GM18526 (cell line): ENCODE data around the gene SFXN2.

ENCODE experiments used
- POLR2A ChIP-seq: IDR thresholded peaks from 3 replicates; pipeline ENCODE4 v1.6.1; 2011; ENCODE audit not compliant: insufficient read length; ENCODE audit errors: extremely low read depth

SFXN2 gene

GRCh38 chr10:102735065-102735562 is 20.7 kb downstream of the SFXN2 start:
- TF ChIP-seq POLR2A, result no peak

- TF ChIP-seq POLR2A, result no peak
These were observed 24.3 kb downstream of the SFXN2 start for GRCh38 chr10:102738692-102739121.

GRCh38 chr10:102740229-102740628 is 25.8 kb downstream of the SFXN2 start:
- TF ChIP-seq POLR2A, result no peak

GRCh38 chr10:102741726-102742237 is 27.3 kb downstream of the SFXN2 start:
- TF ChIP-seq POLR2A, result no peak

GRCh38 chr10:102743078-102743587 is 28.7 kb downstream of the SFXN2 start:
- TF ChIP-seq POLR2A, result no peak

GRCh38 chr10:102743588-102744373 is 29.3 kb downstream of the SFXN2 start, which contains the start of gene WBP1L:
Gene WBP1L, plus strand, starts transcription at chr10:102743948. Its CDS starts 106 bp downstream, at chr10:102744054.
- TF ChIP-seq POLR2A, result peak; percentile 75

- no peak for TF ChIP-seq POLR2A
These were observed 30.1 kb downstream of the SFXN2 start for GRCh38 chr10:102744374-102745051.

- TF ChIP-seq POLR2A, result no peak
These were observed 30.7 kb downstream of the SFXN2 start for GRCh38 chr10:102745157-102745556.

- TF ChIP-seq POLR2A, result no peak
These were observed 38.0 kb downstream of the SFXN2 start for GRCh38 chr10:102752266-102752930.

- no peak for TF ChIP-seq POLR2A
These were observed 38.7 kb downstream of the SFXN2 start for GRCh38 chr10:102752934-102753664.

- TF ChIP-seq POLR2A, result no peak
These were observed 39.3 kb downstream of the SFXN2 start for GRCh38 chr10:102753718-102754117.

GRCh38 chr10:102757323-102757722 is 42.9 kb downstream of the SFXN2 start:
- no peak for TF ChIP-seq POLR2A

GRCh38 chr10:102758240-102758932 is 44.0 kb downstream of the SFXN2 start:
- TF ChIP-seq POLR2A, result no peak
